ENCODE data around the gene TTK. TPM values are rescaled to one million over a fixed set of nuclear protein-coding genes. Genes with fewer than 3 reads are reported as not detected.
"Not testable (repeated sequence)": the region's sequence is repeated elsewhere in the genome, so short reads cannot be mapped to it uniquely, and the experiment has no call there.

Gene TTK
- total RNA-seq, 6 experiments from 2014 or later: 0.22 to 2.5 (median 0.54) TPM

GRCh38 chr6:80021591-80021990 is 17.1 kb downstream of the TTK start:
- H3K36me3 ChIP-seq: no peaks in the 10 kb centered on the region
- intact Hi-C loops (cut with DNase I): no loop called here
- H3K27ac ChIP-seq: no peak overlapping the region
- no peak overlapping the region for H3K4me3 ChIP-seq
- H3K4me1 ChIP-seq: no peaks in the 10 kb centered on the region
- TF ChIP-seq POLR2A (IDR thresholded peaks at IDR 0.05): no peak
- TF ChIP-seq CTCF (IDR thresholded peaks at IDR 0.05): no peak
- no peak for ATAC-seq
- H3K9me3 ChIP-seq: no peaks in the 10 kb centered on the region
- H3K27me3 ChIP-seq: no peaks in the 10 kb centered on the region
- DNase-seq: no peak
- WGBS (ENCODE audit: insufficient coverage, low coverage, low lambda C conversion rate, missing lambda C conversion rate): 92% methylated on average over 3 of the region's 3 CpGs

GRCh38 chr6:80022803-80023202 is 18.4 kb downstream of the TTK start:
- Histone ChIP-seq H3K4me1 (no peaks in the 10 kb centered on the region), H3K4me3 (no peak overlapping the region), H3K27me3 (no peaks in the 10 kb centered on the region), H3K36me3 (no peaks in the 10 kb centered on the region), H3K9me3 (no peaks in the 10 kb centered on the region), H3K27ac (no peak overlapping the region)
- intact Hi-C loops (cut with DNase I): no loop called here
- WGBS (ENCODE audit: insufficient coverage, low coverage, low lambda C conversion rate, missing lambda C conversion rate): 72% methylated on average over 4 of the region's 4 CpGs
- no peak for TF ChIP-seq CTCF (IDR thresholded peaks at IDR 0.05)
- TF ChIP-seq POLR2A (IDR thresholded peaks at IDR 0.05): no peak
- DNase-seq: no peak
- no peak for ATAC-seq

DNA sequence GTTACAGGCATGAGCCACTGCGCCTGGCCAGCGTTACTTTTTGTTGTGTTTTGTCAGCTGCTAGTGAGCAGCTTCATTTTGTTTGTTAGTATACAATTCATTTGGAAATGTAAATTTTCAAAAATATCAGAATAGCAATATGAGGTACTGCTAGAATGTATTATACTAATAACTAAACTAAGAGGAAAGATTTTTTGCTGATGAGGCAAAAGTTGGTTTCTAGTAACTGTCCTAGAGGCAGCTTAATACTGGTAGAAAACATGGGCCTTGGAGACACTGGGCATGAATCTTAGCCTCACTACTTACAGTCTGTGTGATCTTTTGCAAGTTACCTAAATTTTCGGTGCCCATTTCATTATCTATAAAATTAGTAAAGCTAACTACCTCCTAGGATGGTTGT is 24.1 kb downstream of the TTK start:
- H3K27me3 ChIP-seq: no peaks in the 10 kb centered on the region
- no peak for TF ChIP-seq CTCF (IDR thresholded peaks at IDR 0.05)
- TF ChIP-seq POLR2A (IDR thresholded peaks at IDR 0.05): no peak
- no peaks in the 10 kb centered on the region for H3K4me1 ChIP-seq
- DNase-seq: no peak
- H3K36me3 ChIP-seq: no peaks in the 10 kb centered on the region
- no peak for ATAC-seq
- no peaks in the 10 kb centered on the region for H3K9me3 ChIP-seq
- no peak overlapping the region for H3K27ac ChIP-seq
- WGBS (ENCODE audit: insufficient coverage, low coverage, low lambda C conversion rate, missing lambda C conversion rate): 75% methylated on average over 3 of the region's 3 CpGs
- H3K4me3 ChIP-seq: no peak overlapping the region
- intact Hi-C loops (cut with DNase I): no loop called here

DNA sequence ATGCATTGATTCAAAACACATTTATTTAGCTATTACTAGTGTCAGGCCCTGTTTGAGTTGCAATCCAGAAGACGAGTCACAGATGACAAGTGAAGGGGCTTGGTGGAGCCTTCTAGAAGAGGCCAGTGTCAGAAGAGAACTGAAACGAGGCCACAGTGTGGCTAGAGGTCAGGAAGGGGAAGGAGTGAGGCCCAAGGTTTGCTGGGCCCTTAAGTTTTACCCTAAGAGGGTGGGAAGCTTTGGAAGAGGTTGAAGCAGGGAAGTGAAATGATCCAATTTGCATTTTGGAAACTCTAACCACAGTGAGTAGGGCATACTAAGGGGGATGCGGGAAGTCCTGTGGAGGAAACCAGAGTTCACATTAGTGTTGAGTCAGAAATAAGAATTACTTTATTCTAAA is 25.0 kb downstream of the TTK start:
- no peak for DNase-seq
- H3K27me3 ChIP-seq: no peaks in the 10 kb centered on the region
- no peak for TF ChIP-seq POLR2A (IDR thresholded peaks at IDR 0.05)
- no peak for TF ChIP-seq CTCF (IDR thresholded peaks at IDR 0.05)
- H3K27ac ChIP-seq: no peak overlapping the region
- no peaks in the 10 kb centered on the region for H3K36me3 ChIP-seq
- no peak overlapping the region for H3K4me3 ChIP-seq
- no peaks in the 10 kb centered on the region for H3K9me3 ChIP-seq
- ATAC-seq: peak; percentile 39 to 77 (median 56)
- H3K4me1 ChIP-seq: no peaks in the 10 kb centered on the region
- intact Hi-C loops (cut with DNase I): no loop called here
- 60% methylated on average over 3 of the region's 3 CpGs for WGBS (ENCODE audit: insufficient coverage, low coverage, low lambda C conversion rate, missing lambda C conversion rate)

GRCh38 chr6:80048220-80048619 is 43.8 kb downstream of the TTK start:
- WGBS (ENCODE audit: insufficient coverage, low coverage, low lambda C conversion rate, missing lambda C conversion rate): 100% methylated on average over 2 of the region's 3 CpGs
- H3K27me3 ChIP-seq; H3K9me3 ChIP-seq; H3K4me1 ChIP-seq; ATAC-seq; H3K27ac ChIP-seq; H3K4me3 ChIP-seq; H3K36me3 ChIP-seq; DNase-seq; intact Hi-C loops (cut with DNase I): not testable (repeated sequence)
